Measurements from ENCODE around the gene IMMP1L. TPM values are rescaled to one million over a fixed set of nuclear protein-coding genes. Genes with fewer than 3 reads are reported as not detected.

Gene IMMP1L
- total RNA-seq, 1 donor from 2014 or later = 7.7 TPM

DNA sequence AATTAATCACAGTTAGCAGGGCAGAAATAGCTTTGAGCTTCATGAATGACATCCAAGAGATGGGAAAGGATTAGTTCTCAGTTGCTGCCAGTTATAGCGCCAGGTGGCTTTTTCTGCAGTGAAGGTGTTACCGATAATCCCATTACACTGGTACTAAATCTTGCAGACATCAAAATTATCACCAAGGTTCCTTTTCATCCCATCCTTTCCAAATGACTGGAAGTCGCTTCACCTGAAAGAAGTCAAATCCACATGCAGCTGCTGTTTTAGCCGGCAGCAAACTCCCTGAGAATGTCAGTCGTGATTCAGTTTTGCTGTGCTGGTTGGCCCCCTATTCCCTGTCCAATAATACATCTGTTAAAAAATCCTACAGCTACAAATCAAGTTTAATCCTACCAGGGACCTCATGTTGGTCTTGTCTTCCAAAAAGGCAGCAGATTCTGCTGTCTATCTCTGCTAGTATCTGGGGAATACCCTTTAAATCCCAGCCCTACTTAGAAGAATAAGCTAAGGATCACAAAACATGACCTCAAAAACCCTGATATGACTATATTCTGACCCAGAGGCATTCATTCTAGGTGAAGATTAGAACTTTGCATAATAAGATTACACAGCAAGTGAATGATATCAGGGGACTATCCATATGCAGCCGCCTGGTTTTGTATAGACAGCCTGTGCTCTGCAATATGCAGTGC is 31.7 kb downstream of the IMMP1L start:
- no peak for DNase-seq (ENCODE audit: low read depth in 2 of 2)

DNA sequence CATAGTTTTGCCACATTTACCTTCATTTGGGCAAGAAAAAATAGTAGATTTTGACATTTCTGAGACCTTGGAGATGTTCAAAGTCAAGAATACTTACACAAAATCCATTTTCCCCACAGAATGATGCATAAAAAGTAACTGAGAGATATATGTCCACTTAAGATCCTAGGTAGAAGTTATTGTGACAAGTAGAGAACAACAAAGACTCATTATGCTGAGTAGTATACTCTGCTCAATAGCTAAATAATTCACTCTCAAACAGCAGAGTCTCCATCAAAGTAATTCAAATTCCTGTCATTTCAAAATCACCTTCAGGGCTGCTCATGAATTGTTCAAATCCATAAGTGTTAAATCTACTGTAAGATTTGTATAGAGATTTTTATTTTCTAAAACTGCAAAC is 35.3 kb downstream of the IMMP1L start:
- no peak for DNase-seq (ENCODE audit: low read depth in 2 of 2)

DNA sequence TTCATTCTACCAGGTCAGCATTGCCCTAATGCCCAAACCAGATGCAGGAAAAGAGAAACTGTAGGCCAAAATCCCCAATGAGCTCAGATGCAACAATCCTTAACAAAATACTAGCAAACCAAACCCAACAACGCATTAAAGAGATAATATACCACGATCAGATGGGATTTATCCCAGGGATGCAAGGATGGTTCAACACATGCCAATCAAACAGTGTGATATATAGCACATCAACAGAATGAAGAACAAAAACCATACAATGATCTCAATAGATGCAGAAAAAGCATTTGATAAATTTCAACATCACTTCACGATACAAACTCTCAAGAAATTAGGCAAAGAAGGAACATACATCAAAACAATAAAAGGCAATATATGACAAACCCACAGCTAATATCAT is 45.0 kb downstream of the IMMP1L start:
- no peak for DNase-seq (ENCODE audit: low read depth in 2 of 2)

DNA sequence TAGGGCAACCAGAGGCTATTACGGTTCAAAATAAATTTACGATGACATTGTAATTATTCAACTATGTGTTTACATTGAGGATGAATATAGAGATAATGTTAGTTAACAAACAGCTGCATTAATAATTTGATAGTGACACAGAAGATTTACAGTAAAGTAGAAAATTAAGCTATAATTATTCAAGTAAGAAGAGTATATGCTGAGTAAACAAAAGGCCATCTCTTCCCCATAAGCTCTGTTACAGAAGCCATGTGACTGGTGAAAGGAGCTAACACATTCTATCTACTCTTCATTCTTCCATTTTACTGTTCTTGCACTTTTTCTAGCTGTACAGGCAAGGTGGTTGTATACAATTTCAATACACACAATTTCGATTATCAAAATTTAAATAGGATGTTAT is 54.2 kb downstream of the IMMP1L start:
- DNase-seq (ENCODE audit: low read depth in 2 of 2) = no peak

DNA sequence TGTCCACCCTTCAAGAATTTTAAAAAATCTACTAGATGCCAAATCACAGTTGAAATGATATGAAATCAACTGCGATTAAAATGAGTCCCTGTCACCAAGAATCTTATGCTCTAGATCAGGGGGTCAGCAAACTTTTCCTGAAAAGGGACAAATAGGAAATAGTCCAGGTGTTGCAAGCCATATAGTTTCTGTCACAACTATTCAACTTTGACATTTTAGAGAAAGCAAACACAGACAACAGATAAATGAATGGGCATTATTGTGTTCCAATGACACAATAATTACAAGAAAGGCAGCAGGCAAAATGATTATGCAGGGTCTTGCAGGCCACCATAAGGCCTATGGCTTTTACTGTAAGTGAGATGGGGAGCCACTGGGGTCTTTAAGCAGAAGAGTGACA is 58.6 kb downstream of the IMMP1L start:
- no peak for DNase-seq (ENCODE audit: low read depth in 2 of 2)

DNA sequence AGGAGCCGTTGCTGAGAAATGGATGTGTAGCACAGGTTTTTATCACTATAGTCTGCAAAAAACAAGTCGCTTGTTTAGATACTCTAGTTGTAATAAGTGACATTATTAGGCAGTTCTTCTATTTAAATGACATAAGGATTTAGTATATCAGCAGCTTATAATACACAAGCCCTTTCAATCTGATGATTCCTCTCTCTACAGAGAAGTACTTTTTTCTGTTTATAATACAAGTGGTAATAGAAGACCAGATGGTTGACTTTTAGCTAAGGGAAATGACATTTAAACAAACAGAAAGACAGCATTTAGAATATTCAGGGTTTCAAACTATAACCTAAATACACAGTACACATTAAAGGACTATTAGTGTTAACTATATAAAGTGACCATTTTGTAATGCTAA is 60.4 kb downstream of the IMMP1L start:
- DNase-seq (ENCODE audit: low read depth in 2 of 2) = no peak

DNA sequence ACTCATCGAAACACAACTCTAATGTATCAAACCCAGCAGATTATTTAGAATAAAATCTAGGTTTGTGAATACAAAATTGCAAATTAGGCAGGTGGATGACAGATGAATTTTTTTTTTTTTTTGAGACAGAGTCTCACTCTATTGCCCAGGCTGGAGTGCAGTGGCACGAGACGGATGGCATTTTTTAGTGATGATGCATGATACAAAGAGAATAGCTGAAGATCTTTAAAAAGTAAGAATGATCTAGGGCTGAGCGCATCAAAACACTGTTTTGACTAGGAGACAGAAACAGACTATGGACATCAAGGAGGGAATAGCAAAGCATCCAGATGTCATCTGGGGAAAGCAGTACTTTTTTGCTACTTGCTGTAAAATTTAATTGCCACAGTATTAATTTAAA is 63.8 kb downstream of the IMMP1L start:
- no peak for DNase-seq (ENCODE audit: low read depth in 2 of 2)

DNA sequence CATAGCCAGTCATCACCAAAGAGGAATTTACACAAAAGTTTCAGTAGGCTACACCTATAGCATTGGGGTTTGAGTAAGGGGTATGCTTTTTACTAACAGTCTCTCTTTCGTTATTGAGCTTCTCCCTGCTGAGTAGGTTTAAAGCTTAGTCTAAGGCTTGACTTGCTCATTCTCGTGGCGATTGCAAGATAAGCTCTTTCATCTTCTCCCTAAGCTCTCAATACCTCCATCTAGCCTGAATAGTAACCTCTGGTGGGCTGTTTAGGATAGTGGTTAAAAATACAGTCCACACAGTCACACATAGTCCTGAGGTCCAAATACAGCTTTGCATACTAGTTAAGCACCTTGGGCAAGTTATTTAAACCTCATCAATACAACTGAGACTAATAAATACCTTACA is 65.6 kb downstream of the IMMP1L start:
- no peak for DNase-seq (ENCODE audit: low read depth in 2 of 2)

DNA sequence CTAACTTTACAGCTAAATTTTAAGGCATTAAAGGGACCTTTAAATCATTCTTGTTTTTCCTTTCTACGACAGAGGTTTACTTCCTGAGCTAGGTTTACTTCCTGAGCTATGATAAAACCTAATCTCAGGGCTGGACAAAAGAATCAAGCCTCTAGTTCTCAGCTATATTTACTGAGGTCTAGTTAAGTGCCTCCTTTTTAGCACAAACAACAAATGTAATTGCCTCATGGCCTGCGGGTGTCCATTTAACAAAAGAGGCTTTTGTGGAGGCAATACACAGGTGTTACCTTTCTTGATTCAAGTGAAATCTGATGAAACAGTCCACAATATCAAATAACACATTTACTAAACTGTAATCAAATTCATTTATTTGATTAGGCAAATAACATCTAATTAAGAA is 67.3 kb downstream of the IMMP1L start:
- peak; percentile 1 for DNase-seq (ENCODE audit: low read depth in 2 of 2)

DNA sequence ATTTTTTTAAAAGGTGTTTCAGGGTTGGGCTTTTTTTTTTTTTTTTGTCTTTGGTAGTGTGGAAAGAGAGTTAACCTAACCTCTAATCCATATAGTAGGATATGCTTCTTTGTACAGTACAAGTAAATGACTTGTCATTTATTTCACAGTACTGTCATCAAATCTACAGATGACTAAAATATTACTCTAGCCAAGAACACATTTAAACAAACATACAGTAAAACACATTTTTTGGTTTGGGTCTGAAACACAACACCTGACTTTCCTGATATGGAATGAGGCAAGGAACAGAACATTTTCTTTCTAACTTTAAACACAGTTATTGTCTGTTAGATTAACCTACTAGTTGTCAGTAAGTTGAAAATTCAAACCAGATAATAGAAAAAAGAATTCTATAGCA is 68.1 kb downstream of the IMMP1L start:
- no peak for DNase-seq (ENCODE audit: low read depth in 2 of 2)

DNA sequence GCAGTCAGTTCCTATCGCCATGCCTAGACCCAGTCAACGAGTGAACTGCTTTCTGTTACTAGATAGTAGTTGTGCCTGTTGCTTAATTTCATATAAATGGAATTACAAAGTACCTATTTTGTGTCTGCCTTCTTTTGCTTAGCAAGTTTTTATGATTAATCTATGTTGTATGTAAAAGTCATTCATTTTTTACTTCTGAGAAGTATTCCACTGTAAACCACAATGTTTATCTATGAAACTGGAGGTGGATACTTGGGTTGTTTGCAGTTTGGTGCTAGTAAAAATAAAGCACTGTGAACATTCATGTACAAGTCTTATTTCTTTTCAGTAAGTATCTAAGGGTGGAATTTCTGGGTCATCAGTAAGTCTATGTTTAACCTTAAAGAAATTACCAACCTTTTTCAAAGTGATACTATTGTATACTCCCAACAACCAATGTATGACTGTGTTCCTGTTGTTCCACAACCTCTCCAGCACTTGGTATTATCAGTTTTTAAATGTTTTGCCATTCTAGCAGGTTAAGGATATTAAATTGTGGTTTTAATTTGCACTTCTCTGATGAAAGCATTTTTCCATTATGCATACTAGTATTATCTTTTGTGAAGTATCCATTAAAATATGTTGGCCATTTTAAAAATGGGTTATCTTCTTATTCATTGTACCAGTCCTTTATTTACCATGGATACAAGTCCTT is 71.5 kb downstream of the IMMP1L start:
- DNase-seq (ENCODE audit: low read depth in 2 of 2) = no peak

DNA sequence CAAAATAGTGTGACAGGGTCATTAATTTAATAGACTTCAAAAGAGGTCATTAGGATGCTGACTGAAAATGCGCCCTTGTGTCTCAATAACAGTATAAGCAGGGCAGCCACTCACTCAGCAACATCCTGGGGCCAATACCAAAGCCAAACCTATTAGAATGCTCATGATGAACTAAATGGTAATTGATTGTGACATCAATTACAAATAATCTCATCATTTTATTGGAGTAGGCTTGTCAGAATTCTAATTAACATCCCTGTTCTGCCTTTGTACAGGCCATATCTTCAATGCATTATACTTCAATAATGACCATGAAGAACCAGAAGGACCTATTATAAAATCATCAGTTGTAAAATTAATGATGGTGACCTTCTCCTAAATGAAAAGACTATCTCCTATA is 75.6 kb downstream of the IMMP1L start:
- DNase-seq (ENCODE audit: low read depth in 2 of 2) = no peak

DNA sequence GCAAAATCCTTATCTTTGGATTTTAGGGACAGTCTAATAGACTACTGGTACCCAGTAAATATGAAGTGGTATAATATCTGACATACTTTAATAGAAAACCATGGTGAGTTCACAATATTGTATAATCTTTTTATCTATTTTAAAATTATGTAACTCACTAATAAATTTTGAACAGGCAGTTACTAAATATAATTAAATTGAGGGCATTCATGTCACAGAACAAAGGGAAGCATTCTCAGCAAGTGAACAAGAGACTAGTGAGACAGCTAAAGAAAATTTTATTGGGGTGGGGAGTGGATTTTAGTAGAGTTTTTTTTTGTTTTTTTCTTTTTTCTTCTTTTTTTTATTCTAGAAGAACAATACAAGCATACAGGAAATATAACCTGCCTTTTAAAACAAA is 84.8 kb downstream of the IMMP1L start:
- no peak for DNase-seq (ENCODE audit: low read depth in 2 of 2)

DNA sequence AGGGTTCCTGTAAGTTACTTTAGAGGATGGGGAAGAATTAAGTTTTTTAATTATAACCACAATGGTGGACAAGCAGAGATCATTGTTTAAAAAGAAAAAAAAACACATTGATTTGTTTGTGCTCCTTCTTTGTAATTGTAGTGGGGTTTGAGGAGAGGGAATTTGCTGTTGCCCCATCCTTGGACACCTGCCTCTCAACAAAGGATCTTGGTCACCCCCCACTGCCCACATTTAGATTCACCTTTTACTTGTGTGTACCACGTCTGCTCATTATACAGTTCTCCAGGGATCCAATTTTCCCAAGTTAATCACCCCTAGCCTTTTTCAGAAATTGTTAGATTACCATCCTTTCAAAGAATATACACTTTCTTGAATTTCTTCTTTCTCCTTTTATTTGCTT is 86.7 kb downstream of the IMMP1L start:
- DNase-seq (ENCODE audit: low read depth in 2 of 2) = no peak

DNA sequence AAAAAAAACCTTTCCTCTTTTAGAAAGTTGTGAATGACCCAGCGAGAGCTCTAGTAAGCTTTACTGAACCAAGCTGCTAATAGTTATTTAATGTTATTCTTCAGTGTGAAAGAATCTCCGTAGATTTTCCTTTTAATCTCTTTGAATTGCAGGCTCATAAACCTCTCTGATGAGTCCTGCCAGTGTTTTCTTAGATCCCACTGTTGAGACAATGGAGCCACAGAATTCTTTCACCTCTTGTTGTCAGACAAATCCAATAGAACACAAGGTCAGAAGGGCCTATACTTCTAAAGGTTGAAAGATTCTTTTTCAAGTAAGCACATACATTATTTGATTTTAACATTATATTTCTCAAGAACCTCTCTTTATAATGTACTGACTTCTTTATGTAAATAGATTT is 87.6 kb downstream of the IMMP1L start:
- DNase-seq (ENCODE audit: low read depth in 2 of 2) = no peak

DNA sequence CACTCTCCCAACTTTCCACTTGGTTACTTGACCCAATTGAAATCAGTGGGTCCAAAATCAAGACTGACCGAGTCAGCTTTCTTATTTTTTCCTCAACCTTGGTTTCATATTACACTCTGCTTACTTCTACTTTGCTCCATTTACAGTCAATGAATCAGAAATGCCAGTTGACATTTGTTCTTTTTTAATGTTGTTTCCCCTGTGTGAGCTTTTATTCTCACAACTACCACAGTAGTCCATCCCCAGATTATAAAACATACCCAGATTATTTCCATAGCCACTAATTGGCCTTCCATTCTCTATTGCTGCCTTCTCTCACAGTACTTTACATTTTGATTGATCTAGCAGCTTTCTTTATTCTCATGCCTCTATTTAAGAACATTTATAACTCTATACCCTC is 89.8 kb downstream of the IMMP1L start:
- no peak for DNase-seq (ENCODE audit: low read depth in 2 of 2)

DNA sequence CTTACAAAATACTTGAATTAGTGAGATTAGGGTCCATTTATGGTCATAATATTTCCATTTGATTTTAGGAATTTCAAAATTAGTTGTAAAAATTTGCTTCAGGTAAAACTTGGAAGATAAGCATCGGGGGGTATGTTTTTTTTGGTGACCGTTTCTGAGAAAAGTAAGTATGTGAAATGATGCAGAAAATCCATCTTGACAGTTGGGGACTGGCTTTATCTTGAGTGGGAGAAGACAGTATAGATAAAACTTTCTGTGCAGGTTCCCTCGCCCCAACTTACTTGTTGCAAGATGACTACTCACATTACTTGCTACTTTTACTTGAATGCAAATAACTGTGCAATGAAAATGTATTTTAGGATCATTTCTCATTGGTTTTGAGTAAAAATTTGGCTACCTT is 90.3 kb downstream of the IMMP1L start:
- DNase-seq (ENCODE audit: low read depth in 2 of 2) = no peak

DNA sequence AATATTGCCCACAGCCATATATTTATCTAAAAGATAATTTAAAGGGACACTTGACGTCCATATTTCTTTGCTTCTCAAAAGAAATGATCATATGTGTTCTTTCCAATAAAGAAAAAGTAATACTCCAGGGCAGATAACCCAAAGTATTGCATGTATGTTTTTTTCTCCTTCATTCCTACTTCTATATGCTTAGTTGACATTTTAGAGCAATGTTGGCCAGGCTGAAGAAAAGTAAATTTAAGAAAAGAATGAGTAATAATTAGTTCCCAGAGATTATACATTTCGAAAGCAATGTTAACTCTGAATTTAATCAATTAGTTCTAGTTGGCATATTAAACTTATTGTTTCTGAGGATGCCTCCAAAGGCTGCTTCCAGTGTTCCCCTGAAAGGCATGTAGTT is 91.6 kb downstream of the IMMP1L start:
- DNase-seq (ENCODE audit: low read depth in 2 of 2) = no peak

DNA sequence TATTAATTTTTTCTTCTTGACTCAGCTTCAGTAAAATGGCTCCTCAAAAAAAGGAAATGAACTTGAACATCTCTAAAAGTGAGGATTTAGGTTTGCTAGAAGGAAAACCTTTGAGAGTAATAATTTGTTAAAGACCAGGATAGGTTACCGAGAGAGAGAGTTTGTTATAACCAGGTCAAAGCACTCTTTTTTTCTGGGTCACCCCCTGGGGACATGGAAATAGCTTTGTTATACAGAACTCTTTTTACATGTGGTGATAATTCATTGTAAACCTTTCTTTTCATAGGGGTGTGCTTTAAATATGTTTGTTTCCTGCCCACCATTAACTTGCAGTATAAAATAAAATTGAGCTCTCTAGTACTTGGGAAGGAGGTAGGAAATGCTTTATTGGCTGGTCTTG is 92.1 kb downstream of the IMMP1L start:
- no peak for DNase-seq (ENCODE audit: low read depth in 2 of 2)

DNA sequence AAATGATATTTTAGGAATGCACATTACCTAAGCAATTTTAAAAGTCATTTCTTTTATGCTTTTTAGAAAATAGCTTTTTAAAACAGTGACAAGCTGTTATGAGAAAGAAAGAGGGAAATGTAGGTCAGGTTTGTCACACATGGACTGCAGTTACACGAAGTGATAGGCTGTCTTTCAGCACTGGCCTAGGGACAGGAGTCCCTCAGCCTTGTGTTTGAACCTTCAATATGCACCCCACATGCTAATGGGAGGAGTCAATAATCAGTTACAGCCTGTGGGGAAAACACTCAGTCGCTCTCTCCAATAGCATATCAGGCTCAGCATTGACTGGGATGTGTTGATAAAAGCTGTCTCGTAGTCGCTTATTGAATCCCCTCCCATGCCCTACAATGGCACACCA is 94.0 kb downstream of the IMMP1L start:
- no peak for DNase-seq (ENCODE audit: low read depth in 2 of 2)

DNA sequence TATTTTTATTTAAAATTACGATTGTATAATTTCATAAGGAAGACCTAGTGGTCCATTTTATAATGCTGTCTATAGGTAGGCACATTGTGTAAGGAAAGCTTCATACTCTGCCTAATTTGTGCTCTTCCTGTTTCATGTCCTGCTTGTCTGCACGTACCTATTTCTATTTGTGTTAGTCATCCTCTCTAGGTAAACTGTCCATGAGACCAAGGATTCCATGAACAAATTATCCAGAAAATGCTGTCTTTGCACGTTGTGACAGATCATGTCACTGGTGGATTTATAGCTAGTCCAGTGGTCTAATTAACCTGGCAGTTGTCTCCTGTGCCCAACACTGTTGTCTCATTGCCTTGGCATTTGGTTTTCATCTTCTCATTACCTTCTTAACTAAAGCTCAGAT is 95.1 kb downstream of the IMMP1L start:
- DNase-seq (ENCODE audit: low read depth in 2 of 2) = no peak

DNA sequence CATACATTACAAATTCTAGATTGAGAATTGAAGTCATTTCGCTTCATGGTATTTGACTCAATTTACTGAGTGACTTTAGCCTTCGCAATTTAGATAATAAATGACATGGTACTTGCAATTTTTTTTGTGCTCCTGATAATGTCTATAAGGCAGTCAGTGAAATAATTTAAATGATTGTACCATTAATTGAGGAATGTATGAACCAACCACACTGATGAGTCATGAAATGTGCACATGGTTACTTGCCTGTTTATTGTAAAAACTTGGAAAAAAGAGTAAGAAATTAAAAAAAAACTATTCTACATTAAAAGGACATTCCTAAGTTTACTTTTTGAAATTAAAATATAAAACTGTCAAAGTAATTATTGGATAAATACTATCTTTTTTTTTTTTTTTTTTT is 96.5 kb downstream of the IMMP1L start:
- DNase-seq (ENCODE audit: low read depth in 2 of 2) = peak in 1 of 2 donors; percentile 3

DNA sequence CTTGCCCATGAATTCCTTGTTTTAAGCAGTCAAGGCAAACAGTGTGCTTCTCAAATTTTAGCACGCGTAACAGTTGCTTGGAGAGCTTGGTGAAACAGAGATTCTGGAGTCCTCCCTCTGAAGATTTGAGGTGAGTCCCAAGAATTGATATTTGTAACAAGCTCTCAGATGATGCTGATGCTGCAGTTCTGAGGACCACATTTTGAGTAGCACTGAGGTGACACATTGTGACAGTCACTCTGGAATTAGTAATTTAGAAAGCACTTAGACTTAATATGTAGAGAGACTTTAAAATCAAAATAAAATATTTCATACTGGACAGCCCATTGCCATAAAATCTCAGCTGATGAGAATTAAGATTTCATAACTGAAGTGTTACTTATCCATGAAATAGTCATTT is 101.2 kb downstream of the IMMP1L start:
- no peak for DNase-seq (ENCODE audit: low read depth in 2 of 2)

DNA sequence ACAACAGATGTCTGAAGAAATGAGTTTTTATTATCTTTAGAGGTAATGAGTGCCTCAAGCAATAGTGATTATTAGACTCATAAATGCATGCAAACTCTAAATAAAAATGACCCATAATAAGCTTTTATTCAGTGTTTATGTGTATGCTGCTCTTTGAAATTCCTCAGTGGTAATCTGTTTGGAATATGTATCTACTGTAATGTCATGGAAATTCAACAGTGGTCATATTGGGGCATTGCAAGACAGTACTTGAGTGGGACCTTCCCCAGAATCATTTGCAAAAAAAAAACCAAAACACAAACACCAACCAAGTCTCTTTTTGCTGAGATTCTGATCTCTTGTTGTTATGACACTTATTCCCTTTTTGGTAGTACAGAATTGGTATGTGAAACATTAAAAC is 104.8 kb downstream of the IMMP1L start:
- DNase-seq (ENCODE audit: low read depth in 2 of 2) = no peak

All from lung microvascular endothelial cell (primary cell).